GM12878 (cell line): Measurements from ENCODE around the gene B3GALT5. TPM values are rescaled to one million over a fixed set of nuclear protein-coding genes. Genes with fewer than 3 reads are reported as not detected.

Experiments
- ATAC-seq: fragments of 200-7000 bp; cut with Tn5 transposase; 3 replicates; pipeline ENCODE4 v1.9.1; 2020; ENCODE audit warnings: mild to moderate bottlenecking, moderate library complexity
- BruUV-seq: library from RNA; stranded (reverse); fragments of 400-500 nt; replicated peaks from 2 replicates; lab custom pipeline; 2021; lab: Mats Ljungman, UMichigan
- CTCF ChIA-PET: fragments of 300-600 bp; sonication (Branson Sonifier 250); formaldehyde crosslinking; extraction: SDS; loops from one replicate; lab custom pipeline; 2021; ENCODE audit warnings: inconsistent platforms; lab: Yijun Ruan, JAX
- POLR2A ChIA-PET: fragments of 350-600 bp; formaldehyde crosslinking; extraction: SDS; loops from one replicate; lab custom pipeline; 2021; ENCODE audit warnings: inconsistent platforms; lab: Charles Lee
- RAD21 ChIA-PET: fragments of 300-600 bp; sonication (Branson Sonifier 250); formaldehyde crosslinking; loops from one replicate; lab custom pipeline; 2023; ENCODE audit warnings: antibody characterized with exemption; ENCODE audit not compliant: unreplicated experiment; lab: Charles Lee
- SMC1A ChIA-PET: fragments of 300-600 bp; sonication (Branson Sonifier 250); formaldehyde crosslinking; loops from one replicate; lab custom pipeline; 2023; ENCODE audit not compliant: unreplicated experiment, uncharacterized antibody; lab: Charles Lee
- DNase-seq: peaks from one replicate; pipeline ENCODE4 v3.0.0-alpha.2; 2011; ENCODE audit warnings: low read depth, low spot score
- FAIRE-seq: peaks from 3 replicates; lab custom pipeline; 2011; peaks lifted over from hg19 to GRCh38; lab: Jason Lieb, UNC
- H2AFZ ChIP-seq: 2 replicates; pipeline ENCODE4 v1.6.0; 2011; ENCODE audit warnings: low read depth, low read length, control low read depth; ENCODE audit not compliant: control insufficient read depth
- H3K27ac ChIP-seq: 2 replicates; pipeline ENCODE4 v1.5.1; 2011; ENCODE audit warnings: control low read depth; ENCODE audit not compliant: control insufficient read depth, insufficient read depth
- H3K27me3 ChIP-seq, 2 experiments: replicated peaks in 1 of 2; 2 replicates each; pipeline versions ENCODE4 v1.6.0 to v1.6.1; 2011; ENCODE audit warnings: low read length in 1 of 2; ENCODE audit not compliant: control insufficient read depth in 2 of 2, insufficient read depth in 2 of 2
- H3K36me3 ChIP-seq, 2 experiments: 2 replicates each; pipeline ENCODE4 v1.5.1; 2011; ENCODE audit warnings: low read length in 1 of 2; ENCODE audit not compliant: control insufficient read depth in 2 of 2, insufficient read depth in 2 of 2
- H3K4me1 ChIP-seq: 2 replicates; pipeline ENCODE4 v1.6.1; 2011; ENCODE audit warnings: mild to moderate bottlenecking, low read length, moderate library complexity, mixed read lengths; ENCODE audit not compliant: control insufficient read depth, insufficient read depth
- H3K4me2 ChIP-seq: 2 replicates; pipeline ENCODE4 v1.6.0; 2011; ENCODE audit warnings: control low read depth; ENCODE audit not compliant: control insufficient read depth, insufficient read depth
- H3K4me3 ChIP-seq: fragments of 200-600 bp; sonication (generic); 2 replicates; pipeline ENCODE4 v1.5.1; 2016
- H3K79me2 ChIP-seq: 2 replicates; pipeline ENCODE4 v1.6.0; 2011; ENCODE audit warnings: low read length; ENCODE audit not compliant: control insufficient read depth, insufficient read depth
- H3K9ac ChIP-seq: 2 replicates; pipeline ENCODE4 v1.8.0; 2011; ENCODE audit warnings: low read length, control low read depth, mixed read lengths; ENCODE audit not compliant: control insufficient read depth, insufficient read depth
- H3K9me3 ChIP-seq: replicated peaks from 3 replicates; pipeline ENCODE4 v1.5.1; 2011; ENCODE audit warnings: mild to moderate bottlenecking, low read length; ENCODE audit not compliant: control insufficient read depth, insufficient read depth
- H4K20me1 ChIP-seq: 2 replicates; pipeline ENCODE4 v1.6.0; 2011; ENCODE audit not compliant: control insufficient read depth, insufficient read depth
- CEBPZ ChIP-seq: fragments of 150-350 bp; IDR thresholded peaks from 2 replicates; pipeline ENCODE4 v1.6.1; 2016; ENCODE audit warnings: low read depth, low read length
- ELK1 ChIP-seq: IDR thresholded peaks from 2 replicates; pipeline ENCODE4 v1.6.1; 2012; ENCODE audit warnings: low read depth, low read length, improper control_type of control experiment
- EP300 ChIP-seq, 2 experiments: fragments of 150-350 bp in 1 of 2; IDR thresholded peaks; 2 replicates each; pipeline ENCODE4 v1.6.1; 2011 to 2012; ENCODE audit warnings: low read depth in 2 of 2, low read length in 2 of 2, borderline replicate concordance in 1 of 2, improper control_type of control experiment in 1 of 2, inconsistent platforms in 1 of 2; ENCODE audit not compliant: control insufficient read depth in 1 of 2
- GATAD2B ChIP-seq: fragments of 450-650 bp; conservative IDR thresholded peaks from 2 replicates; pipeline ENCODE4 v1.6.1; 2017; ENCODE audit warnings: low read depth, mild to moderate bottlenecking, moderate library complexity
- HDAC6 ChIP-seq: fragments of 200-600 bp; sonication (generic); IDR thresholded peaks from one replicate; pipeline ENCODE4 v1.8.0; 2017; ENCODE audit warnings: antibody characterized with exemption; ENCODE audit not compliant: unreplicated experiment
- IRF4 ChIP-seq: IDR thresholded peaks from 2 replicates; pipeline ENCODE4 v1.6.1; 2011; ENCODE audit warnings: low read depth, low read length
- MAX ChIP-seq: IDR thresholded peaks from 2 replicates; pipeline ENCODE4 v1.6.1; 2012; ENCODE audit warnings: low read depth, low read length, improper control_type of control experiment
- NBN ChIP-seq: fragments of 450-650 bp; IDR thresholded peaks from 2 replicates; pipeline ENCODE4 v1.6.1; 2016
- NFIC ChIP-seq: IDR thresholded peaks from 2 replicates; pipeline ENCODE4 v1.6.1; 2012; ENCODE audit warnings: low read depth, mild to moderate bottlenecking, inconsistent platforms, low read length, moderate library complexity
- NFYB ChIP-seq: IDR thresholded peaks from 2 replicates; pipeline ENCODE4 v1.6.1; 2011; ENCODE audit warnings: low read depth, mild to moderate bottlenecking, low read length, improper control_type of control experiment, moderate library complexity; ENCODE audit not compliant: insufficient read depth
- RCOR1 ChIP-seq: conservative IDR thresholded peaks from 2 replicates; pipeline ENCODE4 v1.6.1; 2012; ENCODE audit warnings: low read depth, low read length, improper control_type of control experiment
- SIN3A ChIP-seq: IDR thresholded peaks from 2 replicates; pipeline ENCODE4 v1.6.1; 2012; ENCODE audit warnings: low read depth, low read length, improper control_type of control experiment
- SMAD1 ChIP-seq: fragments of 450-650 bp; IDR thresholded peaks from 2 replicates; pipeline ENCODE4 v1.6.1; 2018; ENCODE audit warnings: mild to moderate bottlenecking, low read depth; ENCODE audit not compliant: partially characterized antibody
- STAT1 ChIP-seq: fragments of 450-650 bp; conservative IDR thresholded peaks from 2 replicates; pipeline ENCODE4 v1.6.1; 2014; ENCODE audit warnings: antibody characterized with exemption, mild to moderate bottlenecking
- SUPT20H ChIP-seq: IDR thresholded peaks from 2 replicates; pipeline ENCODE4 v1.6.1; 2011; ENCODE audit warnings: low read depth, mild to moderate bottlenecking, low read length, moderate library complexity, borderline replicate concordance; ENCODE audit not compliant: control insufficient read depth
- TAF1 ChIP-seq: IDR thresholded peaks from 2 replicates; pipeline ENCODE4 v1.6.1; 2011; ENCODE audit warnings: mild to moderate bottlenecking, low read depth, low read length, borderline replicate concordance
- TCF7 ChIP-seq: IDR thresholded peaks from 2 replicates; pipeline ENCODE4 v1.6.1; 2014; ENCODE audit warnings: antibody characterized with exemption, borderline replicate concordance
- ZSCAN29 ChIP-seq: fragments of 450-650 bp; IDR thresholded peaks from 2 replicates; pipeline ENCODE4 v1.6.1; 2017; ENCODE audit warnings: mild to moderate bottlenecking, moderate library complexity
- ZZZ3 ChIP-seq: IDR thresholded peaks from 2 replicates; pipeline ENCODE4 v1.6.1; 2011; ENCODE audit warnings: low read depth; ENCODE audit not compliant: control insufficient read depth, insufficient read length
- WGBS: methylation state at CpG from one replicate; pipeline ENCODE4 v1.1.6; 2016; ENCODE audit warnings: low lambda C conversion rate; ENCODE audit not compliant: insufficient replicate concordance, insufficient coverage; ENCODE audit errors: missing lambda C conversion rate; 5-methylcytosine and 5-hydroxymethylcytosine counted together
- in situ Hi-C: fragments of 300-500 bp; cut with MboI; formaldehyde crosslinking; loops from 9 replicates; pipeline ENCODE4 v1.14.3; 2018; ENCODE audit warnings: mixed read lengths
- intact Hi-C: fragments of 100-400 bp; cut with micrococcal nuclease; formaldehyde crosslinking; loops from one replicate; pipeline ENCODE4 v1.14.2; 2022; ENCODE audit not compliant: unreplicated experiment
- polyA plus RNA-seq, 11 experiments: library from polyadenylated mRNA; depleted of rRNA in 4 of 11; unstranded in 6 of 11; stranded (reverse) in 5 of 11; fragments of >200 nt; fragmentation: Nextera tagmentation in 4 of 11; fragmentation: Illumina TruSeq in 1 of 11; extraction: Ambion mirVana in 4 of 11; extraction: Trizol in 1 of 11; gene quantifications; 1 replicate in 1 of 11; 2 replicates in 10 of 11; pipeline versions ENCODE4 v1.2.1 to v1.2.3, GENCODE V29; 2011 to 2016; ENCODE audit warnings: inconsistent platforms in 2 of 11, missing spikeins in 2 of 11, low read depth in 1 of 11
- total RNA-seq, 4 experiments: library from RNA; depleted of rRNA in 3 of 4; stranded (reverse); fragments of >200 nt in 3 of 4; fragmentation: Illumina TruSeq in 1 of 4; extraction: Trizol in 1 of 4; gene quantifications; 2 replicates each; pipeline versions ENCODE4 v1.2.1 to v1.2.3, GENCODE V29; 2013 to 2021

The B3GALT5 gene
- total and polyA plus RNA-seq, 10 of the 15 experiments (the other 5 are each of a cell fraction or from before 2014, with no cell fraction given): 0.03 to 0.04 TPM; not detected in 8

- TF ChIP-seq CEBPZ (no peak), TAF1 (no peak), HDAC6 (no peak)
These were observed 36.1 kb upstream of the B3GALT5 start (continued) for GRCh38 chr21:39576518-39577128.

- Histone ChIP-seq H3K4me3 (no peak overlapping the region), H3K4me1 (no peaks in the 10 kb centered on the region), H2AFZ (no peak overlapping the region), H3K9ac (no peak overlapping the region), H3K4me2 (no peak overlapping the region), H3K79me2 (no peaks in the 10 kb centered on the region), H3K9me3 (no peaks in the 10 kb centered on the region), H3K36me3 (no peaks in the 10 kb centered on the region), H3K27ac (no peak overlapping the region), H3K27me3 (no peaks in the 10 kb centered on the region), H4K20me1 (no peaks in the 10 kb centered on the region)
- ChIA-PET RAD21 (no interaction called here), SMC1A (no interaction called here), POLR2A (no interaction called here), CTCF (no interaction called here)
- BruUV-seq: no TSS peak
- DNase-seq (no peak), FAIRE-seq (no peak), ATAC-seq (no peak)
- in situ Hi-C loops (no loop called here), intact Hi-C loops (no loop called here)
- 45% methylated on average over 16 of the region's 16 CpGs for whole genome bisulfite sequencing
- TF ChIP-seq NBN (no peak), STAT1 (no peak), EP300 (IDR thresholded peaks at IDR 0.05; ENCODE audit: borderline replicate concordance in 1 of 2, control insufficient read depth in 1 of 2, low read depth in 2 of 2, low read length in 2 of 2) (no peak), NFIC (no peak), ZZZ3 (no peak), TCF7 (no peak), NFYB (no peak), SUPT20H (no peak), IRF4 (no peak), SIN3A (no peak), ELK1 (no peak), GATAD2B (no peak), SMAD1 (no peak), RCOR1 (no peak), MAX (no peak), ZSCAN29 (no peak)
These were observed 32.9 kb upstream of the B3GALT5 start for GRCh38 chr21:39579734-39580332.
